ENCODE results near the gene WDFY3. TPM values are rescaled to one million over a fixed set of nuclear protein-coding genes. Genes with fewer than 3 reads are reported as not detected.

The WDFY3 gene
- total and polyA plus RNA-seq, 2 of the 4 experiments (the other 2 are of a cell fraction): 12.5 to 58.1 TPM

DNA sequence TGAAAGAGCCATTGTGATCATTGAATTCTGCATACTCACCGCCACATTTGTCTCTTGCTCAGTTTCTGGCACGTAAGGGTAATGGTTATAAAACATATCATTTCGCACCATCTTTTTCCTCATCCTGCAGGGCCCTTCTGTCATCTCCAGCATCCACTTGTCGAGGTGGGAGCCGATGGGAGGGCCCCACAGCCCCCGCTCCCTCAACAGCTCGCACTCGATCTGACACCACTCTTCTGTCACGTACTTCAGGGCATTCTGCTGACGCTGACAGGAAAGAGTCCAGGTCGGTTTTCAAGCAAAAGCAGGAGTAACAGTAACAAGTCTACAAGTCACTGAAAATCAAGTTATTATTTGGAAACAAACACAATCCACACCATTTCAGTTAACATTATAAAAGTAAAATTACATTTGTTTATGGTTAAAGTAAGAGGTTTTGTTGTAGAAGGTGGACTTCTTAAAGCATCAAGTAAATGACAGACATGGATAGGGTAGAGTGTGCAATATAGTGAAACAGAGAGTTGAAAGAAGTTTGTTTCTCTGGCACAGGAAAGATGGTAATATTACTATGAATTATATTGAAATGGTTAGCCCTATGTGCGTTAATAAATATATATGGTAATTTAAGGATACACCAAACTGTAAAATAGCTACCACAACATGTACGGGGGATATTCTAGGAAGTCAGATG, 233.0 kb downstream of the WDFY3 start:
- in situ Hi-C loops (cut with MboI; ENCODE audit: low sequenced_read_pairs): no loop called here
- H2AK9ac ChIP-seq (replicated peaks; ENCODE audit: low read depth, low read length, poor library complexity): no peak overlapping the region
- no peak overlapping the region for H3K27ac ChIP-seq (ENCODE audit: insufficient read depth, low read length)
- 0 out of 2 replicates have a peak, but pooled peaks cover 2% of the 10 kb centered on the region for H3K9me1 ChIP-seq (ENCODE audit: insufficient read depth, low read length)
- H4K91ac ChIP-seq (ENCODE audit: insufficient read depth, low read depth, low read length): no peak overlapping the region
- H3K27me3 ChIP-seq (ENCODE audit: control insufficient read depth, insufficient read depth, low read length): no peaks in the 10 kb centered on the region
- H2AFZ ChIP-seq (replicated peaks; ENCODE audit: low read length, poor library complexity): no peak overlapping the region
- no peak for TF ChIP-seq MAFK (IDR thresholded peaks at IDR 0.05; ENCODE audit: low read depth, low read length)
- TF ChIP-seq, protein P1, sequence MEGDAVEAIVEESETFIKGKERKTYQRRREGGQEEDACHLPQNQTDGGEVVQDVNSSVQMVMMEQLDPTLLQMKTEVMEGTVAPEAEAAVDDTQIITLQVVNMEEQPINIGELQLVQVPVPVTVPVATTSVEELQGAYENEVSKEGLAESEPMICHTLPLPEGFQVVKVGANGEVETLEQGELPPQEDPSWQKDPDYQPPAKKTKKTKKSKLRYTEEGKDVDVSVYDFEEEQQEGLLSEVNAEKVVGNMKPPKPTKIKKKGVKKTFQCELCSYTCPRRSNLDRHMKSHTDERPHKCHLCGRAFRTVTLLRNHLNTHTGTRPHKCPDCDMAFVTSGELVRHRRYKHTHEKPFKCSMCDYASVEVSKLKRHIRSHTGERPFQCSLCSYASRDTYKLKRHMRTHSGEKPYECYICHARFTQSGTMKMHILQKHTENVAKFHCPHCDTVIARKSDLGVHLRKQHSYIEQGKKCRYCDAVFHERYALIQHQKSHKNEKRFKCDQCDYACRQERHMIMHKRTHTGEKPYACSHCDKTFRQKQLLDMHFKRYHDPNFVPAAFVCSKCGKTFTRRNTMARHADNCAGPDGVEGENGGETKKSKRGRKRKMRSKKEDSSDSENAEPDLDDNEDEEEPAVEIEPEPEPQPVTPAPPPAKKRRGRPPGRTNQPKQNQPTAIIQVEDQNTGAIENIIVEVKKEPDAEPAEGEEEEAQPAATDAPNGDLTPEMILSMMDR (conservative IDR thresholded peaks at IDR 0.05; ENCODE audit: low read depth, low read length): no peak
- no peak for TF ChIP-seq SMC3 (IDR thresholded peaks at IDR 0.05; ENCODE audit: low read depth, low read length)
- TF ChIP-seq, protein P2, sequence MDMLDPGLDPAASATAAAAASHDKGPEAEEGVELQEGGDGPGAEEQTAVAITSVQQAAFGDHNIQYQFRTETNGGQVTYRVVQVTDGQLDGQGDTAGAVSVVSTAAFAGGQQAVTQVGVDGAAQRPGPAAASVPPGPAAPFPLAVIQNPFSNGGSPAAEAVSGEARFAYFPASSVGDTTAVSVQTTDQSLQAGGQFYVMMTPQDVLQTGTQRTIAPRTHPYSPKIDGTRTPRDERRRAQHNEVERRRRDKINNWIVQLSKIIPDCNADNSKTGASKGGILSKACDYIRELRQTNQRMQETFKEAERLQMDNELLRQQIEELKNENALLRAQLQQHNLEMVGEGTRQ (IDR thresholded peaks at IDR 0.05; ENCODE audit: low read depth, low read length): no peak
- no peak for TF ChIP-seq POLR2A (IDR thresholded peaks at IDR 0.05; ENCODE audit: low read depth, low read length)
- no peak for TF ChIP-seq CHD1 (IDR thresholded peaks at IDR 0.05; ENCODE audit: low read depth, low read length)
- TF ChIP-seq FOS (IDR thresholded peaks at IDR 0.05; ENCODE audit: low read depth, low read length): no peak
- TF ChIP-seq NFE2L2 (IDR thresholded peaks at IDR 0.05; ENCODE audit: low read depth, low read length): no peak
- no peak for TF ChIP-seq RFX5 (IDR thresholded peaks at IDR 0.05; ENCODE audit: low read depth, low read length)
- no peak for TF ChIP-seq CEBPB (IDR thresholded peaks at IDR 0.05; ENCODE audit: low read depth, low read length)
- ATAC-seq (ENCODE audit: low read depth) (no peak), DNase-seq (no peak)
- H3K56ac ChIP-seq (ENCODE audit: extremely low read depth, insufficient read depth, low read length): no peak overlapping the region
- H3K4me1 ChIP-seq (ENCODE audit: control insufficient read depth, insufficient read depth, low read length): no peaks in the 10 kb centered on the region
- H2BK15ac ChIP-seq (ENCODE audit: low read depth, low read length): no peak overlapping the region
- H3K4ac ChIP-seq (ENCODE audit: low read depth, low read length): no peak overlapping the region
- ChIA-PET CTCF (no interaction called here), POLR2A (ENCODE audit: unreplicated experiment) (no interaction called here)
- no TSS peak for BruUV-seq (replicated peaks)
- dilution Hi-C loops (cut with HindIII; ENCODE audit: low sequenced_read_pairs, unreplicated experiment): no loop called here
- intact Hi-C loops (cut with micrococcal nuclease): no loop called here
- no peak overlapping the region for H3K14ac ChIP-seq (replicated peaks; ENCODE audit: low read depth, low read length)
- no peaks in the 10 kb centered on the region for H3K9me3 ChIP-seq (ENCODE audit: control insufficient read depth, insufficient read depth, low read length)
- WGBS, 2 experiments (ENCODE audit: extremely low coverage in 2 of 2, insufficient read length in 1 of 2): no CpG with 5 or more reads among the region's 13 CpGs
- no peak overlapping the region for H2BK120ac ChIP-seq (ENCODE audit: low read depth, low read length)
- H4K20me1 ChIP-seq (ENCODE audit: insufficient read depth, low read length): no peaks in the 10 kb centered on the region
- no peak overlapping the region for H3K4me3 ChIP-seq (ENCODE audit: insufficient read depth, low read depth, low read length)
- no peak overlapping the region for H2BK5ac ChIP-seq (ENCODE audit: low read depth, low read length, poor library complexity, severe bottlenecking)
- no peak overlapping the region for H4K8ac ChIP-seq (ENCODE audit: low read depth in 2 of 2, low read length in 2 of 2)
- no peak overlapping the region for H2BK20ac ChIP-seq (ENCODE audit: low read depth, low read length)
- no peak overlapping the region for H3K4me2 ChIP-seq (ENCODE audit: low read depth, low read length)
- no peak overlapping the region for H4K5ac ChIP-seq (ENCODE audit: low read depth, low read length)
- H2AK5ac ChIP-seq (ENCODE audit: low read depth, low read length): no peak overlapping the region
- H3K9ac ChIP-seq (ENCODE audit: low read depth, low read length): no peak overlapping the region
- peaks cover 21% of the 10 kb centered on the region for H3K36me3 ChIP-seq (ENCODE audit: control insufficient read depth, insufficient read depth, low read length)
- H3K18ac ChIP-seq (ENCODE audit: low read depth, low read length): no peak overlapping the region
- H3K23ac ChIP-seq (ENCODE audit: low read depth, low read length): no peak overlapping the region
- no peaks in the 10 kb centered on the region for H3K79me1 ChIP-seq (ENCODE audit: low read depth in 1 of 2, low read length in 2 of 2)
